ENCODE measurements around the gene ATG9B.

GRCh38 chr7:151063212-151063561, 38.9 kb upstream of the ATG9B start:
- TF ChIP-seq POLR2A (IDR thresholded peaks at IDR 0.05; ENCODE audit: low read depth, low read length): no peak
- no peak for TF ChIP-seq CTCF (IDR thresholded peaks at IDR 0.05; ENCODE audit: extremely low read depth in 1 of 2, insufficient read depth in 1 of 2, low read depth in 1 of 2, low read length in 2 of 2)
- TF ChIP-seq EZH2 (IDR thresholded peaks at IDR 0.05; ENCODE audit: borderline replicate concordance, low read depth, low read length, severe bottlenecking): no peak
- TF ChIP-seq POLR2AphosphoS5 (IDR thresholded peaks at IDR 0.05; ENCODE audit: insufficient read depth, low read depth, low read length): no peak
- no peak for TF ChIP-seq JUN (IDR thresholded peaks at IDR 0.05; ENCODE audit: borderline replicate concordance, insufficient read depth, insufficient read length, low read depth)
